ENCODE results near the gene RMDN3. TPM values are rescaled to one million over a fixed set of nuclear protein-coding genes. Genes with fewer than 3 reads are reported as not detected.

Gene RMDN3
- polyA plus RNA-seq, 3 donors = 28.9 to 87.2 (median 41.9) TPM

DNA sequence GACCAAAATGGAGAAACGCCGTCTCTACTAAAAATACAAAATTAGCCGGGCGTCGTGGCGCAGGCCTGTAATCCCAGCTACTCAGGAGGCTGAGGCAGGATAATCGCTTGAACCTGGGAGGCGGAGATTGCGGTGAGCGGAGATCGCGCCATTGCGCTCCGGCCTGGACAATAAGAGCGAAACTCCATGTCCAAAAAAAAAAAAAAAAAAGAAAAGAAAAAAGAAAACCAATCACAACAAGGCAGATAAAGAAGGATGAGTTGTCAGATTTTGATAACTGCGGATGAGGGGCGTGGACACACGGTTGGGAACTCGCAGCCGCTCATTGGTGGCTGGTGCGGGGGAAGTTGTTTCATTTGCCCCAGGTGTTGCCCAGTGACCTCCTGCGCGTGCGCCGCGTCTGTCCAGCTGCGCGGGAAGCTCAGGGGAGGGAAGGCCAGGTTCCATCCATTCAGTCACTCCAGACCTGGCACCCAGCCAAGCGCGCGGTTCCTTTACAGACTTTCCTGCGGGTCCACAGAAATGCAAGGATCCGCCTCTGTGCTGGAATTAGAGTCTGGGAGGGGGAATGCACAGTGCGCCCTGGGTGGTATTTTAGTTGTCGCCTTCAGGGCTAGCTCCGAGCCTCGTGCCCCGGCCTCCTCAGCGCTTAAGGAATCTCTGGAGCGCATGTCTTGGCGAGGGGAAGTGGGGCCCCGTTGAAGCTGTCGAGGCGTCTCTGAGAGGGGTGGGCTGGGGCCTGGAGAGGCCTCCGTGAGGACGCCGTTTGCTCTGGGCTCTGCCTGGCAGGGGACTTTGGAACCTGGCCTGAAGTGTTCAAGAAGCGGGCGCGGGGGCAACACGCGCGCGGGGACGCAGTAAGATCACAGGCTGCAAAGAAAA, 8.1 kb upstream of the RMDN3 start:
- H3K27ac ChIP-seq (ENCODE audit: low read depth, low read length) = no peak overlapping the region
- 28 to 29% (median 28%) methylated on average over 55 of the region's 55 CpGs for WGBS, 3 donors

DNA sequence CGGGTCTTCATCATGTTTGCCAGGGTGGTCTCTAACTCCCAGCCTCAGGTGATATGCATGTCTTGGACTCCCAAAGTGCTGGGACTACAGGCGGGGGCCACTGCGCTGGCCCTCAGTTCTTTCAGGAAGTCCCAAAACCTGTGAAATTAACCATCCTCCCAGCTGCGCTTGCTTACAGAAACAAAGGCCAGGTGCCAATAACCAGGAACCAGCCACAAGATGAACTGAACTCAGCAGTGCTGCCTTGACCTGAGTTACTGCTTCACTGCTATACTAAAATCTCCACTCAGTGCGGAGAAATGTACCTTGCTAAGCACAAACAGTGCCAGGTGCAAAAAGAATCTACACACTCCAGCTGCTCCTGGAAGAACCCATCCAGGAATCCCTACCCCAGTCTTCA, 4.9 kb upstream of the RMDN3 start:
- H3K27ac ChIP-seq (ENCODE audit: low read depth, low read length) = no peak overlapping the region
- 91 to 95% (median 93%) methylated on average over 5 of the region's 5 CpGs for WGBS, 3 donors

DNA sequence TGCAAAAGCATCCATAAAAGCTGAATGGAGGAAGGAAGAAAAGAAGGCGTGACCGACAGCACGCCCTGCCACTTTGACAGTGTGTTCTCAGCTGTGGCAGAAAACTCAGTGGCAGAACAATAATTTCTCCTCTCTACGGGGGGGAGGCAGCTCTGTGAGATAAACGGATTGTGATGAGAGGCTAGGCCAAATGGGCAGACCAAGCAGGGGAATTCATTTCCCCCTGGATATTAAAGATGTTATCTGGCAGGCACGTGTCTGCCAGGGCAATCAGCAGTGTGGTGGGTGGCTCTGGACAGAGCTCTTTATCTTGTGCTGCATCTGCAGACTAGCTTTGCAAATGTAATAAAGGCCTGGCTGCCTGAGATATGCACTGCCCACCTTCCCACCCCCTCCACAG, 1.9 kb upstream of the RMDN3 start:
- WGBS, 3 donors = 41 to 52% (median 47%) methylated on average over 6 of the region's 6 CpGs
- H3K27ac ChIP-seq (ENCODE audit: low read depth, low read length) = no peak overlapping the region

DNA sequence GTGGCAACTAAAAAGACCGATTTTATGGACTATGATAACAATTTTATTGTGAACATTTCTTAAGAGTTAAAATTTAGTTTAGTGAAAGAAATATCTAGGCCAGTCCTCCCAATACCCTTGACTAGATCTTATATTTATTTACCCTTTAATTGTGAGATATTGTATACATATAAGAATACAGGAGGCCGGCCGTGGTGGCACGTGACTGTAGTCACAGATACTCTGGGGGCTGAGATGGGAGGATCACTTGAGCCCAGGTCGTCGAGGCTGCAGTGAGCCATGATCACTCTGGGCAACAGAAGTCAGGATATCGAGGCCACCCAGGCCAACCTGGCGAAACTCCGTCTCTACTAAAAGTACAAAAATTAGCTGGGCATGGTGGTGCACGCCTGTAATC, 756 bp upstream of the RMDN3 start:
- no peak overlapping the region for H3K27ac ChIP-seq (ENCODE audit: low read depth, low read length)
- 65 to 76% (median 66%) methylated on average over 10 of the region's 10 CpGs for WGBS, 3 donors

DNA sequence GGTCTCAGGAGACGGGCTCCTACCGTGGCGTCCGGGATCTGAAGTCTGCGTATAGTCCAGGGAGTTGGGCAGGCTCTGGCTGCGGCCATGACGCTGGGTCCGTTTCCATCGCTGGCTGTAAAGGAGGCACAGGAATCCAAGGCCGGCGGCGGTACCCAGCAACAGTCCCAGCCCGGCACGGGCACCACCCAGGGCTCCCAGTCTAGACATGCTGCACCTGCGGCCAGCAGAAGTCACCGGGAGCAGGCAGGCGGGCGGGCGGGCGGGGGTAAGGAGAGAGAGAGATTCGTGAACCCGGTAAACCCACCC, 526 bp downstream of the RMDN3 start:
- H3K27ac ChIP-seq (ENCODE audit: low read depth, low read length) = no peak overlapping the region
- WGBS, 3 donors = 0 to 1% (median 1%) methylated on average over 21 to 22 of the region's 22 CpGs

DNA sequence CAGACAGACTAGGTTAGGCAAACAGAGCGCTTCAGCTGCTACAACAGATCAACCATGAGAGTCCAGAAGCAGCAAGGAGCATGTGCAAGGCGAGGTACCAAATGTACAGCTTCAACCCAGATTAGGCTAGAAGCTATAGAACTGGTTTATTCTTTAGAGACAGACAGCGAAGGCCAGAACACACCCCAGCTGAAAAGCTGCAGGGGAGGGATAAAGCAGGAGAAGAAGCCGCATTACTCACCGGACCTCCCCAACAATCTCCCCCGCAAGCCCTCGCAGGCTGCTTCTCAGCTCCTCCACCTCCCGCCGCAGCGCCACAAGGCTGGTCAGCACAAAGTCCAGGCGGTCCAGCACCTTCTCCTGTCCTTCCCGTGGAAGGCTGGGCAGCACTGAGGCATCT, 3.3 kb downstream of the RMDN3 start:
- WGBS, 3 donors = 95 to 96% (median 95%) methylated on average over 12 of the region's 12 CpGs
- H3K27ac ChIP-seq (ENCODE audit: low read depth, low read length) = no peak overlapping the region

DNA sequence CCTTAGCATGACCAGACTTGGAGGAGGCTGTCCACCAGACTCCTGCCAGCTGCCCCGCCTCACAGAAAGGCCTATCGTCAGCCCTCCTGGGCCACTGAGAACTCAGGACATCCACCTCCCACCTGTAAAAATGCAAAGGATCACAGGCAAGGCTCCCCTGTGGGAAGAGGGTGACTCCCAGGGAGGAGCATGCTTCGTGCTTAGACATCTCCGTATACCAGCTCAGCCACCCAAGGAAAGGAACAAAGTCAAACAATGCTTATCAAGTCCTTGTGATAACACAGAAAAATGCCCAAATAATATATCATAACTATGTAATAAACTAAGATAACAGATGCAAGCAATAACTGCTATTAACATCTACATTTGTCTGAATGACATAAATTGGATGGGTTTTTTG, 4.2 kb downstream of the RMDN3 start:
- 63 to 93% (median 91%) methylated on average over 4 of the region's 4 CpGs for WGBS, 3 donors
- H3K27ac ChIP-seq (ENCODE audit: low read depth, low read length) = no peak overlapping the region

DNA sequence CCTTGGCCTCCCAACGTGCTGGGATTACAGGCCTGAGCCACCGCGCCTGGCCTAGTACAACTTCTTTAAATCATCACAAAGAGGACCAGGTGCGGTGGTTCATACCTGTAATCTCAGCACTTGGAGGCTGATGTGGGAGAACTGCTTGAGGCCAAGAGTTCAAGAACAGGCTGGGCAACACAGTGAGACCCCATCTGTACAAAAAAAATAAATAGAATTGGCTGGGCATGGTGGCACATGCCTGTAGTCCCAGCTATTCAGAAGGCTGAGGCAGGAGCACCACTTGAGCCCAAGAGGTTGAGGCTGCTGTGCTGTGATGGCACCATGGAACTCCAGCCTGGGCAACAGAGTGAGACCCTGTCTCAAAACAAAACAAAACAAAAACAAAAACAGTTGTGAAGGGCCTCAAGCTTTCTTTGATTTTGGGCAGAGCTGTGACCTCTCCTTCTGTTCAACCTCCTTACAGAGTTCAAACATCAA, 5.9 kb downstream of the RMDN3 start:
- 93 to 98% (median 98%) methylated on average over 4 of the region's 4 CpGs for WGBS, 3 donors
- no peak overlapping the region for H3K27ac ChIP-seq (ENCODE audit: low read depth, low read length)

DNA sequence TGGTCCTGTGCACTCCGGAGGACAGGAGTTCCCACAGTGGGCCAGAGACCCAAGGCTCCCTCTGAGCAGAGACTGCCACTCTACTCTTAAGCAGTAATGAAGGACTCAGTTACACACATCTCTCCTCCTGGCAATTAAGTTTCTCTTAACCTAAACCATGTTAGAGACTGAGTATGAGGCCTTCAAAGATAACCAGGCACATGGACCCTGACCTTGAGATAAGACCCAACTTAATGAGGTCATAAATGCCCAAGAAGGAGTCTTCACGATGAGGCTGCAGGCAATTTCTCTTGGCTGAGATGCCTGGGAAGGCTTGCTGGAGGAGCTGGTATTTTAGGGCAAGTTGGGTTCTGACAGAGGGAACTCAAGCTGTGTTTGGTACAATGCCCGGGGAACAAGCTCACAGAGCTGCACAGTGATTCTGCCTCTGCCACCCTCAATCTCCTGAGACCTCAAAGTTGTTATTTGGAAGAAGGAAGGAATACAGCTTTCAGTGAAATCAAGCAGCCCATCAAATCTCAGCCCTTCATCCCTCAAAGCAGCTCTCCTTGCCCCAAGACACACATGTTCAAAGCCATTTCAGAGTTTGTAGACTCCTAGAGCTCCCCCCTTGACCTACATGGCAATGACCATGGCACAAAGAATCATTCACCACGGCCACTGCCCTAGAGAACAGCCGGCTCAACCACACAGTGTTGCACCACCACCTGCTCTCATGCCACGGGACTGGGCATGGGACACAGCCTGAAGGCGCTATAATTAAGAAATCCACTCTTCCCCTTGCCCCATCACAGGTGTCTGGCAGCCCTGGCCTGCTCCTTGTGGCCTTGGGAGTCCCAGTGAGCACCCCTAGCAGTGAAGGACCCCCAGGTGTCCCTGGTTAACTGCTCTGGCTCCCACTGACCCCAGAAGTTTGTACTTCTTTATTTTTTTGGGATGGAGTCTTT, 7.1 kb downstream of the RMDN3 start:
- no peak overlapping the region for H3K27ac ChIP-seq (ENCODE audit: low read depth, low read length)
- 61 to 75% (median 67%) methylated on average over 7 of the region's 7 CpGs for WGBS, 3 donors

DNA sequence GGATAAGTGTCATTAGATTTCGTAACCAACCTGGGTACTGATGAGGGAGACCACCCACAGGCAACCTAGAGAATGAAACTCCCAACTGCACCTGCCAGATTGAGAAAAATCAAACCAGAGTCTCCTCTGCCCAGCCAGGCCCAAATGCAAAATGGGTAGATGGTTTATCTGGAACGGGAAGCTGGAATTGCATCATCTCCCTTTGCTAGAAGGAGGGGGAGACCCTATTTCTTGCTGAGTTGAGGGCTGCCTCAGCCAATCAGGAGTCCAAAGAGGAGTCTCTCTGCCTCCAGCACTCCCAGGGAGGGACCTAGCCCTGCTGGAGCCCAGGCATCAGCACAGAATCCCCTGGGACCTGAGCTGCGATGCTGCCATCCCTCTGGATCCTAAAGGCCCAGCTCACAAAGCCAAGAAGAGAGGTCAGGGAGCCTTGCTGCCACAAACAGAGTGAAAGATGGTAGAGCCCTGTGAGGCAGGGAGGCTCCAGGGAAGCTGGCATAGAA, 8.1 kb downstream of the RMDN3 start:
- 57 to 71% (median 64%) methylated on average over 3 of the region's 3 CpGs for WGBS, 3 donors
- no peak overlapping the region for H3K27ac ChIP-seq (ENCODE audit: low read depth, low read length)

DNA sequence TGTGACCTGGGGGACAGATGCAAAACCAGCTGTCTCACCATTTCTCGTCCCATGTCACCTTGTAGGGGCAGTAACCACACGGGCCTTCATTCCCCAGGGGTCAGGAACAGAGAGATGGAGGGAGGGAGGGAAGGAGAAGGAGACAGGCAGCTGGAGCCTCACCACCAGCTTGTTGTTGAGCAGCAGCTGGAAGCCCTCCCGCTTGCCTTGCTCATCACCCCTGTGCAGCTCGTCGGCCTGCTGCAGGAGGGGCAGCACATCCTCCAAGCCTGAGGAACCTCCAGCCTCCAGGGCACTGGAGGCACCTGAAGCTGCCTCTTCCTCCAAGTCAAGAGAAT, 10.3 kb downstream of the RMDN3 start:
- WGBS, 3 donors = 72 to 86% (median 77%) methylated on average over 5 of the region's 5 CpGs
- H3K27ac ChIP-seq (ENCODE audit: low read depth, low read length) = no peak overlapping the region

DNA sequence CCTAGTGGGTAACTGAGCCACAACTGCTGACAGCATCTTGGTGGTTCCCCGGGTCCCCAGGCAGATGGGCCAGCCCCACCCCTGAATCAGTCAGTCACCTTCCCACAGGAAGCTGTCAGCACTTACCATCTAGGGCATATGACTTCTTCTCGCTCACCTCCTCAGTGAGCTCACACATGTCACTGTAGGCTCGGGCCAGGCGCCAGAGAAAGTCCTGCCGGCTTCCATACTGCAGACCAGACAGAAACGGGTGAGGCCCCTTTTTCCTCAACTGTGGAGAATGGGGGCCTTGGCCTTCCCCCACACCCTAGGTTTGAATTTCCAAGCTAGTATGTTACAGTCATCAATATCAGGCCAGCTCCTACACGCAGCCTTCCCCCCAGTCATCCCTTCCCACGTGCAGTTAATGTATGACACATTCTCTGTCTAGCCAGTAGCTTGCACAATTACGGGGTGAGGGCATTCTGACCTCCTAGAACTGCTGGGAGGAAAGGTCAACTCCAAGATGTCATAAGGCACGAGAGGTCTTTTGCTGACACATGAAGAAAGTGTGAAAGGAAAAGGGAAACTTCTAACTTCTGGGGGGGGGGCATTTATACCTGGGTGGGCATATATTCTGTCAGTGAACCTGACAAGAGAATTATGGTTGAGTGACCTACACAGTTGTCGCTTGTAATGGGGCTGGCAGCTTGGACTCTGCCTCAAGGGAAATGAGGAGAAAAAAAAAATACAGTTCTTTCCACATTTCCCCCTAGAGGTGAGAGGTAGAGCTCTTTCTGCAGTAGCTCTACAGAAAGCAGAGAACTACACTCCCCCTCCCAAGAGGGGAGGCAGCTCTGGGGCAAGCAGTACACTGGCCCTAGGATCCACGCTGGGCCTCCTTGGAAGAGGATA, 10.9 kb downstream of the RMDN3 start:
- 69 to 84% (median 72%) methylated on average over 12 of the region's 12 CpGs for WGBS, 3 donors
- H3K27ac ChIP-seq (ENCODE audit: low read depth, low read length) = no peak overlapping the region

DNA sequence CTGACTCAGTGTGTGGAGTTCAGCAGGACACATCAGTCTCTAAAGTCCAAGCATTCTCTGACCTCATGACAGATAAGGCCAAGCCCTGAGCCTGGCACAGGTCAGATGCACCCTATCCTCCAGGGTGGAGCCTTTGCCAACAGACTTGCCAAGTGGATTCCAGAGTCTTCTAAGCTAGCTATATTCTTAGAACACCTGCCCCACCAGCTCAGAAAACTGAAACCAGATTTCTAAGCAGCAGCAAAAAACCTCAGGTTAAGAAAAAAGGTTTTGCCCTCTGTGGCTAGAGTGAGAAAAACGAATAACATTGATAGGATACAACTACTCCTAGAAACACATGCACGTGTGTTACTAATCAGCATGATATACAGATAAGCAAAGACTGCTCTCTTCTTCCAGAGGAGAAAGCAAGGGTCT, 11.6 kb downstream of the RMDN3 start:
- H3K27ac ChIP-seq (ENCODE audit: low read depth, low read length) = no peak overlapping the region
- 74 to 81% (median 80%) methylated on average over 2 of the region's 2 CpGs for WGBS, 3 donors

DNA sequence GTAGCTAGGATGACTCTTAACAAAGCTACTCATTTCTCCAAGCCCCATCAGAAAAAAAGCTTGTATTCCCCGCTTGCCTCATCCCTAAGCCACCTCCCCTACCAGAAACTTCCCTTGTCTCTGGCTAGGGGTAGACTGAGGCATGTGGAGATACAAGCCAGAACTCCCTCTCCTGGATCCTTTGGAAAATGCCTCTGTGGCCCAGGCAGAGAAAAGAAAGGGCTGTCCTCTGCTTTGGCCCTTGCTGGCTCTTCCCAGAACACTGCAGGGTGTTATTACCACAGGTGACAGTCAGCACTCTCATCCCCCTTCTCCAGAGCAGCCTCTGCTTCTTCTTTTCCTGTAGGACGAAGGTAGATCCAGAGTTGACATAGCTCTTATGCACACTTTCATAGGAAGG, 15.2 kb downstream of the RMDN3 start:
- no peak overlapping the region for H3K27ac ChIP-seq (ENCODE audit: low read depth, low read length)
- WGBS, 3 donors = 92 to 94% (median 94%) methylated on average over 2 of the region's 2 CpGs

DNA sequence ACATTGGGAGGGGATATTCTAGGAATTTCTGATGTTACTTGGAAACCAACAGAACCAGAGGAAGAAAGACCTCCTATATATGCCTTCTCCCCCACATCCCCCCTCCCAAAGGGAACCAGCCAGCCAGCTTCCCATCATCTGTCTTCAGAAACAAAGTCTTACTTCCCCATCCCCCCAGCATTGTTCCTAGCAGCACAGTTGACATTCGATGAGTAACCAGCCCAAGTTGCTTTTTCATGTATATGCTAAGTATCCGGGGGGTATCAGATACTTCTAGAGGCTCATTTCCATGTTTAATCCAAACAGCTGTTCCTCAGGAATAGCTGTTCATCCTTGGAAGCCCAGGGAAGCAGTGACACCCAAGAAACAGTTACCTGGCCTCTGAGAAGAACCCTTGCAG, 16.0 kb downstream of the RMDN3 start:
- H3K27ac ChIP-seq (ENCODE audit: low read depth, low read length) = no peak overlapping the region
- WGBS, 3 donors = 57 to 68% (median 61%) methylated on average over 2 of the region's 2 CpGs

DNA sequence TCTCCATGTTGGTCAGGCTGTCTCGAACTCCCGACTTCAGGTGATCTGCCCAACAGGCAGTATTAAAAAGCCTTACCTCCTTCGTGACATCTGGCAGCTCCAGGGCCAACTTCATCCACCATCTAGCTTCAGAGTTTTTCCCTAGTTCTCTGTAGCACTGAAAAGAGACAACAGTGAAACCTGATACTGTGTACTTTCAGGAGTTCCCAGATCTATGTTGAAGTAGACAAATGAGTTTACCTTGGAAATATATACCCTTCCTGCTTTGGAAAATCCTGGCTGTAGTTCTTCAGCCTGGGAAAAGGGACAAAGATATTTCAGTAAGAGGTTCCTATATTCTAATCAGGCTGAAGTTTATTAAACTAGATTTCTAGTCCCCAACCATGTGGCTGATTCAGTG, 18.0 kb downstream of the RMDN3 start:
- no peak overlapping the region for H3K27ac ChIP-seq (ENCODE audit: low read depth, low read length)
- WGBS, 3 donors = 68 to 92% (median 89%) methylated on average over 3 of the region's 3 CpGs

DNA sequence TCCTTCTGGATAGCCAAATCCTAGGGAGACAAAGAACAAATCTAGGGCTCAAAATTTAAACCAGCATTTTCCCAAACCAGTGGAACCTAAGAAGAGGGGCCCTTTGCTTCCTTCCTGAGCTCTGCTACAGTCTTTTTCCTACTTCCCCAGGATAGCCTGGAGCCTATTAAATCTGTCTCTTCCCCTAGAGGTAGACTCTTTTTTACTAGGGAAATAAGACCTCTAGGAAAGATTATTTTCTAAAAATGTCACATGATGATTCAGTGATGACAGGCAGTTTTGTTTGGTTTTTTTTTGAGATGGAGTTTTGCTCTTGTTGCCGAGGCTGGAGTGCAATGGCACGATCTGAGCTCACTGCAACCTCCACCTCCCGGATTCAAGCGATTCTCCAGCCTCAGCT, 18.5 kb downstream of the RMDN3 start:
- H3K27ac ChIP-seq (ENCODE audit: low read depth, low read length) = no peak overlapping the region
- 79 to 95% (median 90%) methylated on average over 4 of the region's 4 CpGs for WGBS, 3 donors

DNA sequence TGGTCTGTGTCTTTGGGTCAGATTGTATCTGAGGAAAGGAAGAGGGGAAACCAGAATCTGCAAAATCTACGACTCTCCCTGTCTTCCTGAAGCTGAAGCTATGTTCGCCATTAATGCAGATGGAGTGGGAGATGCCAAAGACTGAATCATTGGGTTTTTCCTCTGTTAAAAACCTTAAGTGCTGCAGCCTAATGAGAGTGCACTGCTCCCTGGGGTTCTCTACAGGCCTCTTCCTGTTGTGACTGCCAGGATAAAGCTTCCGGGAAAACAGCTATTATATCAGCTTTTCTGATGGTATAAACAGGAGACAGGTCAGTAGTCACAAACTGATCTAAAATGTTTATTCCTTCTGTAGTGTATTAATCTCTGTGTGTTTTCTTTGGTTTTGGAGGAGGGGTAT, 24.0 kb downstream of the RMDN3 start:
- H3K27ac ChIP-seq (ENCODE audit: low read depth, low read length) = no peak overlapping the region
- WGBS, 3 donors = 51 to 83% (median 61%) methylated on average over 3 of the region's 3 CpGs
